CD4-positive, alpha-beta T cell treated with Interleukin-6 for 4 hours (primary cell): ENCODE measurements around the gene NFIC.

Source experiments
- DNase-seq: peaks from one replicate; pipeline ENCODE4 v3.0.0-alpha.2; 2020; ENCODE audit warnings: mixed read lengths

NFIC gene

GRCh38 chr19:3513229-3514140 is 147.1 kb downstream of the NFIC start:
- no peak for DNase-seq

GRCh38 chr19:3514930-3515329 is 148.5 kb downstream of the NFIC start:
- no peak for DNase-seq

GRCh38 chr19:3515891-3516422 is 149.6 kb downstream of the NFIC start:
- DNase-seq: no peak

- DNase-seq: peak; percentile 65
Measured at GRCh38 chr19:3516675-3517207, 150.4 kb downstream of the NFIC start.

- DNase-seq: no peak
Measured at GRCh38 chr19:3517638-3518037, 151.3 kb downstream of the NFIC start.

- no peak for DNase-seq
Measured at GRCh38 chr19:3518255-3518654, 151.9 kb downstream of the NFIC start.

GRCh38 chr19:3518659-3519058 is 152.3 kb downstream of the NFIC start:
- no peak for DNase-seq
